ENCODE measurements around the gene NCAPD2. TPM values are rescaled to one million over a fixed set of nuclear protein-coding genes. Genes with fewer than 3 reads are reported as not detected.
A peak's percentile ranks its signal among the peaks of the same experiment; 100 is the strongest.
"Not testable (repeated sequence)": the region's sequence is repeated elsewhere in the genome, so short reads cannot be mapped to it uniquely, and the experiment has no call there.

The NCAPD2 gene
- total RNA-seq, 4 donors from 2014 or later, result 18.5 to 25.9 (median 22.5) TPM

DNA sequence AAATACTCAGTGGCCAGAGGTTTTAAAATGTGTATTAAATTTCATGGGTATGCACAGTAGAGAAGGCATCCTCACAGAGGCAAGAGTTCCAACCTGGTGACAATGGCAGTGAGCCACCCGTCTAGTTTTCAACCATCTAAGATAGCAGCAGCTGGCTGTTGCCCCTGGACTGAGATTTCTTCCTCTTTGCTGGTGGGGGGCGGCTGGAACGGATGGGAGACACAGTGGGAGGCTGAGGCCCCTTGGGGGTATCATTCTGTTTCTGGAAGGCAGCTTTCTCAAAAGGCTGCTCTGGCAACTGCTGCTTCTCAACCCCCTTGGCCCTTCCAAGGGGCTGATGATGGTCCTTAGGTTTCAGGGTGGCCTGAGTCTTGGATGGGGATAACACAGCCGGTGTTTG, 63.0 kb downstream of the NCAPD2 start:
- no peak for DNase-seq (ENCODE audit: low spot score in 2 of 2)
- TF ChIP-seq POLR2A (IDR thresholded peaks at IDR 0.05), result no peak
- TF ChIP-seq, protein P1, sequence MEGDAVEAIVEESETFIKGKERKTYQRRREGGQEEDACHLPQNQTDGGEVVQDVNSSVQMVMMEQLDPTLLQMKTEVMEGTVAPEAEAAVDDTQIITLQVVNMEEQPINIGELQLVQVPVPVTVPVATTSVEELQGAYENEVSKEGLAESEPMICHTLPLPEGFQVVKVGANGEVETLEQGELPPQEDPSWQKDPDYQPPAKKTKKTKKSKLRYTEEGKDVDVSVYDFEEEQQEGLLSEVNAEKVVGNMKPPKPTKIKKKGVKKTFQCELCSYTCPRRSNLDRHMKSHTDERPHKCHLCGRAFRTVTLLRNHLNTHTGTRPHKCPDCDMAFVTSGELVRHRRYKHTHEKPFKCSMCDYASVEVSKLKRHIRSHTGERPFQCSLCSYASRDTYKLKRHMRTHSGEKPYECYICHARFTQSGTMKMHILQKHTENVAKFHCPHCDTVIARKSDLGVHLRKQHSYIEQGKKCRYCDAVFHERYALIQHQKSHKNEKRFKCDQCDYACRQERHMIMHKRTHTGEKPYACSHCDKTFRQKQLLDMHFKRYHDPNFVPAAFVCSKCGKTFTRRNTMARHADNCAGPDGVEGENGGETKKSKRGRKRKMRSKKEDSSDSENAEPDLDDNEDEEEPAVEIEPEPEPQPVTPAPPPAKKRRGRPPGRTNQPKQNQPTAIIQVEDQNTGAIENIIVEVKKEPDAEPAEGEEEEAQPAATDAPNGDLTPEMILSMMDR (IDR thresholded peaks at IDR 0.05), result no peak
- intact Hi-C loops (cut with DNase I; ENCODE audit: low total_unique reads), result no loop called here
- no peak overlapping the region for H3K4me3 ChIP-seq (ENCODE audit: low read depth, poor library complexity, severe bottlenecking)
- WGBS, 2 donors, result 85 to 87% methylated on average over 4 of the region's 4 CpGs

DNA sequence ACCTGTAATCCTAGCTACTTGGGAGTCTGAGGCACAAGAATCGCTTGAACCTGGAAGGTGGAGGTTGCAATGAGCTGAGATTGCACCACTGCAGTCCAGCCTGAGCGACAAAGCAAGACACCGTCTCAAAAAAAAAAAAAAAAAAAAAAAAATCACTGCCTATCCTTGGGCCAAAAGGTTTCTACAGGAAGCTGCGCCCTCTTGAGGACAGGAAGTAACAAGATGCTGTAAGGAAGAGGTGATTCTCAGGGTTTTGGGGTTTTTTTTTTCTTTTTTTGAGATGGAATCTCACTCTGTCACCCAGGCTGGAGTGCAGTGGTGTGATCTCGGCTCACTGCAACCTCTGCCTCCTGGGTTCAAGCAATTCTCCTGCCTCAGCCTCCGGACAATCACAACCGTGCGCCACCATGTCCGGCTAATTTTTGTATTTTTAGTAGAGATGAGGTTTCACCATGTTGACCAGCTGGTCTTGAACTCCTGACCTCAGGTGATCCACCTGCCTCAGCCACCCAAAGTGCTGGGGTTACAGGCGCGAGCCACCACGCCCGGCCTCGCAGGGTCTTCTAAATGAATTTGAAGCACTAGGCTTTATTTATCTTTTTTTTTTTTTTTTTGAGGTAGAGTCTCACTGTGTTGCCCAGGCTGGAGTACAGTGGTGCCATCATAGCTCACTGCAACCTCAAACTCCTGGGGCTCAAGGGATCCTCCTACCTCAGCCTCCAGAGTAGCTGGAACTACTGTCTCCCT, 64.3 kb downstream of the NCAPD2 start:
- intact Hi-C loops (cut with DNase I; ENCODE audit: low total_unique reads); DNase-seq (ENCODE audit: low spot score in 2 of 2); H3K4me3 ChIP-seq (ENCODE audit: low read depth, poor library complexity, severe bottlenecking): not testable (repeated sequence)
- 66 to 74% methylated on average over 14 of the region's 14 CpGs for WGBS, 2 donors

DNA sequence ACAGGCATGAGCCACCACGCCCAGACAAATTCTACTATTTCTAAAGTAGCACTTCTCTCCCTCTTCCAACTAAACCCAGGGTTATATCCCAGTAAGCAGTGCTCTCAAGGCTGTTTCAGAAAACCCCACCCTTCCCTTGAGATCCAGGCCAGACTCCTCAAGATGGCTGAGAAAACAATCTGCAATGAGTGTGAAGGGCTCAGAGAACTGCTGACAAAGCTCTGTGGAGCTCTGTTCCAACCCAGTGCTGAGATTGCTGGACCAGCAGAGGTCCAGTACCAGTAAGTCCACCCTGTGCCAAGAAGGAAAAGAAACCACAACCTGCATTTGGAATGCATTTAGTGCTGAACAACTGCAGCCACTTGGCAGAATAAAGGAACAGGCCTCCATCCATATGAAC, 65.6 kb downstream of the NCAPD2 start:
- no peak for DNase-seq (ENCODE audit: low spot score in 2 of 2)
- H3K4me3 ChIP-seq (ENCODE audit: low read depth, poor library complexity, severe bottlenecking), result no peak overlapping the region
- intact Hi-C loops (cut with DNase I; ENCODE audit: low total_unique reads), result no loop called here
- WGBS, 2 donors, result 86 to 92% methylated on average over 1 of the region's 1 CpG
- TF ChIP-seq POLR2A (IDR thresholded peaks at IDR 0.05), result no peak
- TF ChIP-seq, protein P1 (IDR thresholded peaks at IDR 0.05), result no peak

DNA sequence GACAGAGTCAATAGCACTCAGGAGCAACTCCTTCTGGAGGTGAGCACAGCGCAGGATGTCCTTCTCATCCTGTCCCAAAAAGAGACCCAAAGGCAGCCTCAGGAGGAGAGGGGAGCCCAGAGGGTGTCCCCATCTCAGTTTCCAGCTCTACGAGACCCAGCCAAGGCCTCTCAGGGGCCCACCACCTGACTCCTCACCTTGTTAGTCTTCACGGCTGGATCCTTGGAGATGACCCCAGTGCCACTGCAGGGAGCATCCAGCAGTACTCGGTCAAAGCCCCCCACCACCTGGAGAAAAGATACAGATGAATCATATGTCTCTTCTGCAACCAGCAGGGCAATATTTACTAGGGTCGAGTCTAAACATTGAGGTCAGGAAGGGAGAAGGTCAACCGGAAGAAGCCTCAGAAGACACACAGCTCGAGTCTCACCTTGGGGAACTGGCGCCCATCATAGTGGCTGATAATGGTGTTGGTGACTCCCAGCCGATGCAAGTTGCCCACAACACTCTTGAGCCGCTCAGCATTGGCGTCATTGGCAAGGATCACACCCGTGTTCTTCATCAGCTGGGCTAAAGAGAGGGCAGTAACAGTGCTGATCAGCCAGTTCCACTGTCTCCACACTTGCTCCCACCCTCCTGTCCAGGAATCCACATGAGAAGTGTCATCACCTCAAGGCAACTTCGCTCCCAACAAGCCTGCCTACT, 66.8 kb downstream of the NCAPD2 start:
- DNase-seq (ENCODE audit: low spot score in 2 of 2), result no peak
- TF ChIP-seq POLR2A (IDR thresholded peaks at IDR 0.05), result no peak
- TF ChIP-seq, protein P1 (IDR thresholded peaks at IDR 0.05), result no peak
- no peak overlapping the region for H3K4me3 ChIP-seq (ENCODE audit: low read depth, poor library complexity, severe bottlenecking)
- WGBS, 2 donors, result 91 to 96% methylated on average over 12 to 13 of the region's 13 CpGs
- intact Hi-C loops (cut with DNase I; ENCODE audit: low total_unique reads), result no loop called here

DNA sequence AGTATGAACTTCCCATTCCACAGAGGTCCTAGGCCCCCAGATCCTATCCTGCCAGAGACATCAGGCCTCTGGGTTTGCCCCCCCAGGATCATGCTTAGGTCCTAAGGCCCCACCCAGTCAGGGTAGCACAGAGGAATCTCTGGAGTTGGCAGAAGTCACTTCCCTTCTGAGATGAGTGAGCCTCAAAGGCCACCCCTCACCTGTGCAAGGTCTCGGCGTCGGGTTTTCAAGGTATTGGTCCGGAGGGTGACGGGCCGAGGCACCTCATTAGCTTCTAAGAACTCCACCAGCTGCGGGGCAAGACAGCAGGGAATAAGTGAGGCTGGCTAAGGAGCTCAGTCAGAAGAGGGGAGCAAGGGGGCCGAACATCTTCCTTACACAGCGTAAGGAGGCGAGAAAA, 69.0 kb downstream of the NCAPD2 start:
- intact Hi-C loops (cut with DNase I; ENCODE audit: low total_unique reads), result no loop called here
- DNase-seq (ENCODE audit: low spot score in 2 of 2), result no peak
- 93 to 95% methylated on average over 10 of the region's 10 CpGs for WGBS, 2 donors
- no peak overlapping the region for H3K4me3 ChIP-seq (ENCODE audit: low read depth, poor library complexity, severe bottlenecking)
- no peak for TF ChIP-seq POLR2A (IDR thresholded peaks at IDR 0.05)
- TF ChIP-seq, protein P1 (IDR thresholded peaks at IDR 0.05), result no peak

DNA sequence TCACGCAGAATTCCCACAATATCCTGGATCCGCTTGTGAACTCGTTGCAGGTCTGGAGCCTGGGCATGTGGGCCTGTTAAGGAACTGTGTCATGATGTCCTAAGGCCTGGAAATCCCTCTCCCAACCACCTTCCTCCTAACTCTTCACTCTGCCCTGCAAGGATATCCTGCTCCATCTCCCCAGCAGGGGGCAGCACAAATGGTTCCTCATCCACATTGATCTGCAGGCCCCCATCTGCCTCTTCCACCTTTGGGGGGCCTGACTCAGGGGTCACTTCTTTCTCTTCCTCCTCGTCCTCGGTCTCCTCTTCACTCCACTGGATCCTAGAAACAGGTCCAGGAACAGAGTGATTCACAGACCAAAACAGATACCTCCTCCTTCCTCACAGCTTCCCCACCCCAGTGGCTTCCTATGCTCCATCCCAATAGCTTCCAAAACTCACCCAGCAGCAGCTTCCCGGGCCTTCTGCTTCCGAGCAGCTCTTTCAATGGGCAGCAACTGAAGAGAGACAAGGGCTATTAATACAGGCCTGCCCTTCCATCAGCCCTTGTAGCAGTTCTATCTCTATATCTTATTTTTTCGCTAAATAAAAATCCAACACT, 69.6 kb downstream of the NCAPD2 start:
- H3K4me3 ChIP-seq (ENCODE audit: low read depth, poor library complexity, severe bottlenecking), result no peak overlapping the region
- 74 to 76% methylated on average over 8 of the region's 8 CpGs for WGBS, 2 donors
- TF ChIP-seq, protein P1 (IDR thresholded peaks at IDR 0.05), result peak in 1 of 3 donors; percentile 47
- TF ChIP-seq POLR2A (IDR thresholded peaks at IDR 0.05), result no peak
- intact Hi-C loops (cut with DNase I; ENCODE audit: low total_unique reads), result no loop called here
- DNase-seq (ENCODE audit: low spot score in 2 of 2), result peak in 1 of 2 donors; percentile 89
